A673 (cell line): ENCODE data around the gene UBE2E1. TPM values are rescaled to one million over a fixed set of nuclear protein-coding genes. Genes with fewer than 3 reads are reported as not detected.
"Not testable (repeated sequence)": the region's sequence is repeated elsewhere in the genome, so short reads cannot be mapped to it uniquely, and the experiment has no call there.

Experiments
- BruUV-seq: library from RNA; stranded (reverse); fragments of 400-500 nt; replicated peaks from 2 replicates; lab custom pipeline; 2021; lab: Mats Ljungman, UMichigan
- CTCF ChIA-PET: fragments of 300-600 bp; sonication (Branson Sonifier 250); formaldehyde crosslinking; loops from one replicate; lab custom pipeline; 2022; ENCODE audit warnings: antibody characterized with exemption; lab: Charles Lee
- POLR2A ChIA-PET: fragments of 300-600 bp; sonication (Branson Sonifier 250); formaldehyde crosslinking; loops from one replicate; lab custom pipeline; 2022; ENCODE audit warnings: antibody characterized with exemption; ENCODE audit not compliant: low non-redundant PET; lab: Charles Lee
- DNase-seq: peaks from one replicate; pipeline ENCODE4 v3.0.0-alpha.2; 2015; ENCODE audit warnings: low spot score
- H3K27ac ChIP-seq: fragments of 200-600 bp; sonication (generic); 2 replicates; pipeline ENCODE4 v1.5.1; 2016; ENCODE audit warnings: mixed run types, low read depth, mild to moderate bottlenecking, mixed read lengths, antibody characterized with exemption, low read length; ENCODE audit not compliant: poor library complexity, severe bottlenecking
- H3K27me3 ChIP-seq: fragments of 200-600 bp; sonication (generic); replicated peaks from 2 replicates; pipeline ENCODE4 v1.6.1; 2017; ENCODE audit warnings: mixed run types, low read depth, mild to moderate bottlenecking, mixed read lengths, antibody characterized with exemption, low read length; ENCODE audit not compliant: insufficient read depth, poor library complexity
- H3K36me3 ChIP-seq: fragments of 200-600 bp; sonication (generic); 2 replicates; pipeline ENCODE4 v1.6.1; 2016; ENCODE audit warnings: mixed run types, mild to moderate bottlenecking, mixed read lengths, antibody characterized with exemption, low read length; ENCODE audit not compliant: insufficient read depth, poor library complexity, severe bottlenecking
- H3K4me1 ChIP-seq: fragments of 200-600 bp; sonication (generic); 2 replicates; pipeline ENCODE4 v1.6.1; 2017; ENCODE audit warnings: mixed run types, mild to moderate bottlenecking, mixed read lengths, antibody characterized with exemption, low read length; ENCODE audit not compliant: insufficient read depth, poor library complexity, severe bottlenecking
- H3K4me3 ChIP-seq: fragments of 200-600 bp; sonication (generic); 2 replicates; pipeline ENCODE4 v1.5.1; 2016; ENCODE audit warnings: low read depth, mixed run types, mild to moderate bottlenecking, mixed read lengths, low read length; ENCODE audit not compliant: poor library complexity, severe bottlenecking
- H3K9me3 ChIP-seq: fragments of 200-600 bp; sonication (generic); 2 replicates; pipeline ENCODE4 v1.6.1; 2016; ENCODE audit warnings: mixed run types, low read depth, mild to moderate bottlenecking, mixed read lengths, antibody characterized with exemption, low read length; ENCODE audit not compliant: poor library complexity, severe bottlenecking
- CTCF ChIP-seq: fragments of 300-800, 200-600 bp; sonication (generic); conservative IDR thresholded peaks from 2 replicates; pipeline ENCODE4 v1.5.1; 2017; ENCODE audit warnings: low read depth, mild to moderate bottlenecking, antibody characterized with exemption, low read length, moderate library complexity, mixed read lengths
- EZH2 ChIP-seq: fragments of 200-600 bp; sonication (generic); IDR thresholded peaks from 2 replicates; pipeline ENCODE4 v1.6.1; 2017; ENCODE audit warnings: borderline replicate concordance, low read depth, mild to moderate bottlenecking, mixed read lengths, antibody characterized with exemption, low read length; ENCODE audit not compliant: poor library complexity, severe bottlenecking
- intact Hi-C: fragments of 100-400 bp; cut with micrococcal nuclease; formaldehyde crosslinking; loops from one replicate; pipeline ENCODE4 v1.10.0; 2022; ENCODE audit not compliant: unreplicated experiment
- total RNA-seq: library from RNA; stranded (reverse); gene quantifications from 2 replicates; pipeline ENCODE4 v1.2.3, GENCODE V29; 2021

UBE2E1 gene
- total RNA-seq, 1 experiment from 2014 or later, result 144 TPM

DNA sequence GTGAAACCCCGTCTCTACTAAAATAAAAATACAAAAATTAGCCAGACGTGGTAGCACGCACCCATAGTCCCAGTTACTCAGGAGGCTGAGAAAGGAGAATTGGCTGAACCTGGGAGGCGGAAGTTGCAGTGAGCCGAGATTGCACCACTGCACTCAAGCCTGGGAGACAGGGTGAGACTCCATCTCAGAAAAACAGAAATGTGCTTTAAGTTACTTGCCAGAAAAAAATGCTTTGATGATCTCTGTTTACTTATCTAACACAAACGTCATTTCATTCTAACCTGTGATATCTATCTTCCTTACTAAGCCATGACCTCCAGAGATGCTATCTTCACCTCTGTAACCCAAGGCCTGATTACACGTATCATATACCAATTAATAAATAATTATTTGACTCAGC, 103.6 kb downstream of the UBE2E1 start:
- ChIA-PET POLR2A (no interaction called here), CTCF (interaction anchor here (0.7 kb wide), 1 partner anchor 407 kb away, joined by 3 read pairs; no protein-coding TSS in a partner anchor)
- H3K4me1 ChIP-seq, result peaks cover 4% of the 10 kb centered on the region
- peaks cover 25% of the 10 kb centered on the region for H3K36me3 ChIP-seq
- no peak for DNase-seq
- no TSS peak for BruUV-seq
- TF ChIP-seq EZH2, result no peak
- no peak for TF ChIP-seq CTCF
- no peaks in the 10 kb centered on the region for H3K27me3 ChIP-seq
- H3K4me3 ChIP-seq, result no peak overlapping the region
- no peaks in the 10 kb centered on the region for H3K9me3 ChIP-seq
- no peak overlapping the region for H3K27ac ChIP-seq
- intact Hi-C loops, result no loop called here

DNA sequence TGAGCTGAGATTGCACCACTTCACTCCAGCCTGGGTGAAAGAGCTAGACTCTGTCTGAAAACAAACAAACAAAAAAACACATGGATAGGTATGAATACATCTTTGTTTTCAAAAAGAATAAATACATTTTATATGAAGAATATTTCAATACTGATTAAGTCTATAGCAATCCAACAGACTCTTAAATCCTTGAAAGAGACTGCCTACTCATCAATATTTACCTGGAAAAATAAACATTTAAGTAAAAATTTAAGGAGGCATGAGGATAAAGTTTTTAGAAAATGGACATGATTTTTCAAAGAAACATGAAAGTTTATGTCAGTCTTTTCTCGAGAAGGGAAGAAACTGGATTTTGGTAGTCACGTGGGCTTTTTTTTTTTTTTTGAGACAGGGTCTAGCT, 105.6 kb downstream of the UBE2E1 start:
- DNase-seq, result no peak
- intact Hi-C loops, result loop anchor here (10.0 kb wide), 1 partner anchor 323 kb away; no protein-coding TSS in a partner anchor
- ChIA-PET CTCF (no interaction called here), POLR2A (no interaction called here)
- no peak overlapping the region for H3K4me3 ChIP-seq
- H3K27me3 ChIP-seq, result no peaks in the 10 kb centered on the region
- TF ChIP-seq EZH2 (no peak), CTCF (no peak)
- no TSS peak for BruUV-seq
- H3K4me1 ChIP-seq, result peaks cover 4% of the 10 kb centered on the region
- H3K27ac ChIP-seq, result no peak overlapping the region
- peaks cover 25% of the 10 kb centered on the region for H3K36me3 ChIP-seq
- no peaks in the 10 kb centered on the region for H3K9me3 ChIP-seq

DNA sequence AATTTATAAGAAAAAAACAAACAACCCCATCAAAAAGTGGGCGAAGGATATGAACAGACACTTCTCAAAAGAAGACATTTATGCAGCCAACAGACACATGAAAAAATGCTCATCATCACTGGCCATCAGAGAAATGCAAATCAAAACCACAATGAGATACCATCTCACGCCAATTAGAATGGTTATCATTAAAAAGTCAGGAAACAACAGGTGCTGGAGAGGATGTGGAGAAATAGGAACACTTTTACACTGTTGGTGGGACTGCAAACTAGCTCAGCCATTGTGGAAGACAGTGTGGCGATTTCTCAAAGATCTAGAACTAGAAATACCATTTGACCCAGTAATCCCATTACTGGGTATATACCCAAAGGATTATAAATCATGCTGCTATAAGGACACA, 106.6 kb downstream of the UBE2E1 start:
- H3K27me3 ChIP-seq, DNase-seq, CTCF ChIA-PET, POLR2A ChIA-PET, H3K4me3 ChIP-seq, H3K27ac ChIP-seq, BruUV-seq, H3K9me3 ChIP-seq, H3K4me1 ChIP-seq: not testable (repeated sequence)
- intact Hi-C loops, result loop anchor here (10.0 kb wide), 1 partner anchor 322 kb away; no protein-coding TSS in a partner anchor
- H3K36me3 ChIP-seq, result peaks cover 23% of the 10 kb centered on the region

DNA sequence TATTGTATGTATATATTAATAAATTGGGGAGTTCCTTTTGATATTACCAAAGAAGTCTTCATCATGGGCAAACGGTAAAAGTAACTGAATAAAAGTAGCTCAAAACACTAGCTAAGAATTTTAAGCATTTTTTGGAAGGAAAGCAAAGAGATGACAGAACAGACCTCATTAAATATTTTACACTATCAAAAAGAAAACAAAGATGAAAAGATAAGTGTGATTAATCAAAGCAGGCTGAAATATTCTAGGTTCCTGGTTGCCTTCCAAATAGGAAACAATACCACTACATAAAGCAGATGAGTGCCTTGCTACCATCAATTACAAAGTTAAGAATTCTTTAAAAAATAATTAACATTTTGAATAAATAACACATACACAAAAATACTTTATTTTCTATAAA, 107.4 kb downstream of the UBE2E1 start:
- DNase-seq, result no peak
- Histone ChIP-seq H3K27me3 (no peaks in the 10 kb centered on the region), H3K36me3 (peaks cover 26% of the 10 kb centered on the region), H3K27ac (no peak overlapping the region), H3K9me3 (no peaks in the 10 kb centered on the region), H3K4me3 (no peak overlapping the region), H3K4me1 (peaks cover 4% of the 10 kb centered on the region)
- no TSS peak for BruUV-seq
- intact Hi-C loops, result loop anchor here (10.0 kb wide), 1 partner anchor 322 kb away; no protein-coding TSS in a partner anchor
- CTCF ChIA-PET, result no interaction called here
- no peak for TF ChIP-seq EZH2
- no peak for TF ChIP-seq CTCF
- POLR2A ChIA-PET, result no interaction called here
